Stimulated activated CD8-positive, alpha-beta memory T cell treated with anti-CD3 and anti-CD28 coated beads, Interleukin-7, amount 100 ng/mL, for 4 hours (primary cell): Measurements from ENCODE around the gene CTRL.
"Not testable (repeated sequence)": the region's sequence is repeated elsewhere in the genome, so short reads cannot be mapped to it uniquely, and the experiment has no call there.

ENCODE experiments used
- DNase-seq, 2 donors: peaks; one replicate each; pipeline ENCODE4 v3.0.0-alpha.2; 2020; ENCODE audit warnings: low read depth in 2 of 2

Gene CTRL

DNA sequence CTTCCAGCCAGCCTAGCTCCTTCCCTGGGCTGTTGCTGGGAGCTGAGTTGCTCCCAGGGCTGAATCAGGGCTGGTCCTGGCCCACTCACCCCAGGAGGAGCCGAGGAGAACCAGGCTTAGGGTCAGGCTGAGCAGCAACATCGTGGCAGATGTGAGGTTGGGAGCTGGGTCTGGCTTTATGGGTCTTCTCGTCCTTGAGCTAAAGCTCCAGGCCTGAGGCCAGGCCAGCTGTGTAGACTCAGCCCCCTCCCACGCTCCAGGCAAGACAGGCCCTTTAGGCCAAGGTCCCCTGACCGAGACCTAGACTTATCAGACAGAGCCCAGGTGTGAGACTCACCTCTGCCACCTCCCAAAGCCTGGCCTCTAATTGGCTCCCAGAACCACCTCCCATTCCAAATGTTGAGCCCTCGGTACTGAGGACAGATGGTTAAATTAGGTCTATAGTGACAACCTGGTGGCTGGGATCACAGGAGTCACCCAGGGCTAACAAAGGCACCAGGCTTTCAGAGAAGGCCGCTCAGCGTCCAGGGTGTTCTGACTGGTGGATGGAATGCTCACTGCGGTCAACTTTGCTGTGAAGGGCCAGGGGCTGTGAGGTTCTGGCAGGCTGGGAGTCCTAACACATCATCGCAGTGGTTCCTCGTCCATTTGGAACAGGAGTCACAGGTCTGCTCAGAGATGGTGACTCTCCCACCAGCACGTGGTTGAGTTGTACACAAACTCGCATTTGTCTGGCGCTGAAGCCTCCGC, at the start of gene CTRL:
Gene CTRL, minus strand, starts transcription at position 151 of the 750 bp plus-strand sequence. Its CDS starts 10 bp downstream, at position 141.
- DNase-seq = no peak

DNA sequence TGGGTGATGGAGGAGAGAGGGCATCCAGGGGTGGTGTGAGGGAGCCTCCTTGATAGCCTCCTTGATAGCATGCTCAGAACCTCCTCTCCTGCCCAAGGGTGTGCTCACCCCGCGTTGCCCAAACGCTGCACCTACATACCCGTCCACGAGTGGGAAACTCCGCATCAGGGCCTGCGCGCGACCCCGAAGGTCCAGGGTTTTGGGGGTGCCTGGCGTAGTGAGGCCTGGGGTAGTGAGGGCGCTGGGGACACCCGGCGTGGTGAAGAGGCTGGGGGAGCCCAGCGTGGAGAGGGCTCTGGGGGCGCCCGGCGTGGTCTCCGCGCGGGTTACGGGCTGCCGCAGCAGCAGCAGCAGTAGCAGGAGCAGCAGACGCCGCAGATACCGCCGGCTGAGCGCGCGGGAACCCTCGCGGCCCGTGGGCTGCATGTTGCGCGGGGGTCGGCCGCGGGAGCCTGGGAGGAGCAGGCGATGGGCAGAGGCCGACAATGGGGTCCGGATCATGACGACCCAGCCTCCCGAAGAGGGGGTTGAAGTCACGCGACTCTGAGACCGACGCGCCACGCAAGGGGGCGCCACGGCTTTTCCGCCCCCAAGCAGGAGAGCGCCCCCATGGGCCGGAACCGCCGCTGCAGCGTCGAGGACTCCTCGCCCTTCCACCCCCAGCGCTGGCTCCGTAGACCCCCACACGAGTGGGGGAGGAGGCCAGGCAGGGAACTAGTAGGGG, 48.5 kb upstream of the CTRL start, which contains the start of gene DPEP3:
Gene DPEP3, minus strand, starts transcription at position 545 of the 724 bp plus-strand sequence. Its CDS starts 119 bp downstream, at position 426.
- DNase-seq = no peak

DNA sequence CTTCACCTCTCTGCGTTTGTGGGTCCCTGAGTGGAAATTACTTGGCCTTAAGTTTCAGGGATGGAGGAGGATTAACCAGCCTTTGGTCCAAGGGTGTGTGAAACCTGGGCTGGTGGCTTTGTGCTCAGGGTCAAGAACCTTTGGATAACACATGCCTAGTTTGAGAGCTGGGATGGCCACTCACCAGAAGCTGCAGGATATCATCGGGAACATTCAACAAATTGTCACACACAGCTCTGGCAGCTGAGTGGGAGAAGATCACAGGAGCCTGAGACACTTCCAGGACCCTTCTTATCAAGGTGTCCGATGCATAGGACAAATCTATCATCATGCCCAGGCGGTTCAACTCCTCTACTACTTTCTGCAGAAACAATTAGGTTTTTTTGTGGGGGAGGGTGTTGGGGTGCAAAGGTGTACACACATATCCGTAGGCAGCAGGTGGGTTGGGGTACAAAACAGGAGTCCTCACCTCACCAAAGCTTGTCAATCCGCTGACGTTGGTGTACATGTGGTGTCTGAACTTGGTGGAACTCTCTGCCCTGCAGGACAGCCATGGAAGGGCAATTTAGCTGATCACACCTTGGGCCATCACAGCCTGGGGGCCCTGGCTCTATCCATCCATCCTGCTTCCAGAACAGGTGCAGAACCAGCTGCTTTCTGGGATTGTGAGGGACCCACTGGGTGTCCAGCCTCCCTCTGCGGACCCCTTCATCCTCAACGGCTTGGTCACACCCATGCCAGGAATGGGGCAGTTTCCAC, 46.0 kb upstream of the CTRL start:
- no peak for DNase-seq

DNA sequence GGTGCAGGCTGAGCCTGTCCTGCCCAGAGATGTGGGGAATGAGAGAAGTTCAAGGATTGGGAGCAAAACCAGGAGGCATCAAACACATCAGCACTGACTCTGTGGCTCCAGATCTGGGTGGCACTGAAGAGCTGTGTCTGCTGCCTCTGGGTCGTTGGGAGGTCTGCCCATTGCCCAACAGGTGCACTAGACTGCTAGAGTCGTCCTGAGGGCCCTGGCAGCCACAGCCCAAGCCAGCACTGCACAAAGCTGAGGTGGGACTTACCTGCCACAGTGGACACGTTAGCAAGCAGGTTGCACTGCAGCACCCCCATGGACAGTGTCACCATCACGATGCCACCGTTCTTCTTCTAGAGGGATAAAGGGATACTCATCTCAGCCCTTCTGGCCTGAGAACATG, 45.3 kb upstream of the CTRL start:
- no peak for DNase-seq

DNA sequence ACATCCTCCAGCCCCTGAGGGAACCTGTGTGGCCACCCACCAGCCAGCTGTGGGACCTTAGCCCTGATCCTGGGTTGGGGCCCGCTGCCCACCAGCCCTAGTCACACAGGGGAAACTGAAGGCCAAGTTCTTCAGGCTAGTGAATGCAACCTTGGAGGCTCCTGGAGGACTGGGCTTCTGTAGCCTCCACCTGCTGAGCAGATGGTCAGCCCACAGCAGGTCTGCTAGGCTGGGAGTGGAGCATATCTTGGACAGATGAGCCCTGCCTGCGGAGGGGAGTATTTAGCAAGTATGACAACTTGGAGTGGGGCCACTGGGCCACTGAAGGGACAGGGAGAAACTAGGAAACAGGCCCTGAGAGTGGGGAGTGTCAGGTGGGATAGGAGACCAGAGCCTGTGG, 44.5 kb upstream of the CTRL start:
- no peak for DNase-seq

DNA sequence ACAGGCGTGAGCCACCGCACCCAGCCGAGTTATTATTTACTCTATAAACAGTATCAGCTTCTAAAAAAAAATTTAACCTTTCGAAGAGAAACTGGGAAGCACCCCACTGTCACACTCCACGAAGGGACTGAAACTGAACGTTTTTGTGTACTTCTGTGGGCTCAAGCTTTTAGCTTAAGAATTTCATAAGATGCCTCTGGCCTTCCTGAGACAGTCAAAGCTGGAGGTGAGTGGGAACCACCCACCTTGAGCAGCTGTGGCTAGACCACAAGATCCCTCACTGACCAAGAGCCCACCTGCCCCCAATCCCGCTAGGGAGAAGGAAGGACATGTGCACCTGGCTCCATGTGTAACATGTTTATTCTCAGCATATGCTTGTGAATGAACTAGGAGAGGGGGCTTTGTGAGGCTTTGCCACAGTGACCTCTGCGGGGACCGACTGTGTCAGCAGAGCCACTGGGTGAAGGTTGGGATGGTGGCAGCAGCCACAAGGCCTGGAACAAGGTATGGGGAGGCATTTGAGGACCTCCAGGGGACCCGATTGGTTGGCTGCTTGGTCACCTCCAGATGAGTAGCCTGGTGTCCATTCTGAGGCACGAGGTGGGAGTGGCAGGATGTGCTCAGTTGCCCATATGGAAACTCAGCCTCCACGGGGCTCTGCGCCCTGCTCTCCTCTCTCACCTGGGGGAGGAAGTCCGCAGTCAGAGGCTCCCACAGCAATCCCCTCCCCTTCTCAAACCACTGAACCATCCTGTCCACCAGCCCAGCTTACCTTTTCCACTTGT, 43.9 kb upstream of the CTRL start:
- no peak for DNase-seq

DNA sequence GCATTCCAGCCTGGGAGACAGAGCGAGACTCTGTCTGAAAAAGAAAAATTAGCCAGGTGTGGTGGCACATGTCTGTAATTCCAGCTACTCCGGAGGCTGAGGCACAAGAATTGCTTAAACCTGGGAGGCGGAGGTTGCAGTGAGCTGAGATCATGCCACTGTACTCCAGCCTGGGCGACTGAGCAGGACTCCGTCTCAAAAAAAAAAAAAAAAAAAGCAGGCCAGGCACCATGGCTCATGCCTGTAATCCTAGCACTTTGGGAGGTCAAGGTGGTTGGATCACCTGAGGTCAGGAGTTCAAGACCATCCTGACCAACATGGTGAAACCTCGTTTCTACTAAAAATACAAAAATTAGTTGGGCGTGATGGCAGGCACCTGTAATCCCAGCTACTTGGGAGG, 40.6 kb upstream of the CTRL start:
- DNase-seq = not testable (repeated sequence)

DNA sequence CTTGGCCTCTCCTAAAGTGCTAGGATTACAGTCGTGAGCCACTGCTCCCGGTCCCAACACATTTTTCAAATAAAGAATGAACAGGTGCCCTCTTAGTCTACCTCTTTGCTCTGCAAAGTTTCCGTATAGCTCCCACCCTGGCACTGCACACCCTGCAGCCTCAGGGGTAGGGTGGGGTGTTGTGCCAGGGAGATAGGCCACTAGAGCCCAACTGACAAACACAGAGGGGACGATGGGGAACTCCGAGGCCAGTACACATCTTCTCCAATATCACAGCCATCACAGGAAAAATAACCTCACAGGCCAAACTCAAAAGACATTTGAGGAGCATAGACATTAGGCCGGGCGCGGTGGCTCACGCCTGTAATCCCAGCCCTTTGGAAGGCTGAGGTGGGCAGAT, 39.4 kb upstream of the CTRL start:
- DNase-seq = no peak

DNA sequence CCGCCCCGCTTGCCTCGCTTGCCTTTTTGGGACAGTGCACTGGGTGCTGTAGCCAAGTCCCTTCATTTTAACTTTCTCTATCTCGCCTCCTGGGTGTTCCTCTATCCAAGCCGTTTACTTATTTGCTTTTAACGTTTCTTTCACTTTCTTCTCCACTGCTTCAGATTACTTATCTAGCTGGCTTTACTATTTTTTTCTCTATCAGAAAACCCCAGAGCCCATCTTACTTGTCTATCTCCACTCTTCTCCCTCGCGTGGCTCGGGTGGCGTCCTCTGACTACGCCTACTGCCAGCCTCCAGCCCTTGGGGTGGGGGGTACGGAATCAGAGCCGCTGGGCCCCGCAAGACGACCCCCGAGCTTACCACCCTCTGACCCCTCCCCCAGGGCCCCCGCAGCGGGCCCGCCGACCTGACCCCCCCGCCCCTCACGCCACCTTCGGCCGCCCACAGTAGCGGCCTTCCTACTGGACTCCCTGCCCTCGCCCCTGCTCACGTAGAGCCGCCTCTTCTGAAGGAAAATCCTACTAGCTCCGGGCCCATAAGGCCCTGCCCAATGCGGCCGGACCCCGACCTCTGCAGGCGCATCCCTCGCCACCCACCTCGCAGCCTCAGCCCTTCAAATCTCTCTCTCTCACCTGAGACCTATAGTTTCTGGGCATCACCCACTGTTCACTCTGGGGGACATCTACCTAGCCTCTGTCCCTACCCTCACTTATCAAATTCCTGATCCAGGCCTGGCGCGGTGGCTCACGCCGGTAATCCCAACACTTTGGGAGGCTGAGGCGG, 37.8 kb upstream of the CTRL start:
- no peak for DNase-seq

DNA sequence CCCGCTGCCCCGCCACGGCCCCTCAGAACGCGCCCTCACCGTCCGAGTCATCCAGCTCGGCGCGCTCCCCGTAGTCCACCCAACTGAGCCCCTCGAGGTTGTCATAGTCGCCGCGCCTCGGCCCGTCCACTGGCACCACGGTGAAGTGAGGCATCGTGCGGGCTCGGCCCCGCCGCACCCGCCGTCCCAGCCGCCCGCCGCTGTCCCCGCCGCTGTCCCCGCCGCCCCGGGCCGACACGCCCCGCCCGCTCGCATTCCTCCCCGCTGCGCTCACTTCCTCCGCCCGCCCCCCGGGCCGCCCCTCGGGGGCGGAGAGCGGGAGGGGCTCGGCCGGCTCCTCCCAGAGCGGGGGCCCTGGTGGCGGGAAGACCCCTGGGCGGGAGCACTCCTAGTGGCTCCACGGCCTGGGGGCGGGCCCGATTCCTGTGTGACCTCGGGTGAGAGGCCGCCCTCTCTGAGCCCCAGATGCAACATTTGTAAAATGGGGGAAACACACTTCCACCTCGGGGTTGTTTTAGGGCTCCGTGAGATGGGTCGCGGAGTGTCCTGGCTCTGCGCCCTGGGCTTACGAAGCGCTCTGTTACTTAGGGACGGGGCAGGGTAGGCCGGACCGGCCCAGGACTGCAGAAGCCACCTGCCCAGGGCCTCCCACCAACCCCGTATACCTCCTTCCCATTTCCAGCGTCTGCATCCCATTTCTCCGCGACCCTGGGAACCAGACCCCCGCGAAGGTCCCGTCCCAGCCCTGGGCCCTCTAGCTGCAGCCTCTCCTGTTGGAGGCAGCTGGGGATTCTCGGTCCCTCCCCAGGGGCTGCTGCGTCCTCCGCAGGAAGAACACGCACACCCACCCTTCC, 37.0 kb upstream of the CTRL start, which contains the start of gene SLC12A4:
Gene SLC12A4, minus strand, starts transcription at position 238 of the 854 bp plus-strand sequence. Its CDS starts 84 bp downstream, at position 154.
- DNase-seq = peak; percentile 50 to 78

DNA sequence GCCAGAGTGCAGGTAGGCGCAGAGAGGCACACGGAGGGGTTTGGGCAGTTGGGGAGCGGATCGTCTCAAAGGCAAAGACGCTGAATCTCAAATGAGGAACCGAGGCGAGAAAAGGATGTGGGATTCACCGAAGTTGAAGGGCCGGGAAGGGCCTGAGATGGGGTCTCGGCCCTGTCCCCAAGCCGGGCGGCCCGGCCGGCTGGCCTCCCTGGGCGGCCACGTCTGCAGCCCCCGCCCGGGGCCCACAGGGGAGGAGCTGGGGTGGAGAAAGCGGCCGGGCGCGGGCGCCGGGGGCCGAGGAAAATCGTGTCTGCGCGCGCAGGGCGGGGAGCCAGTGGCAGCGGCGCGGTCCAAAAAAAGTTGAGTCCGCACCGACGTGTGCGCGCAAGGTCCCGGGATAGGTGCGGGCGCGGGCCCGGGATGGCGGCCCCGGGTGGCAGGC, 36.3 kb upstream of the CTRL start:
- no peak for DNase-seq

DNA sequence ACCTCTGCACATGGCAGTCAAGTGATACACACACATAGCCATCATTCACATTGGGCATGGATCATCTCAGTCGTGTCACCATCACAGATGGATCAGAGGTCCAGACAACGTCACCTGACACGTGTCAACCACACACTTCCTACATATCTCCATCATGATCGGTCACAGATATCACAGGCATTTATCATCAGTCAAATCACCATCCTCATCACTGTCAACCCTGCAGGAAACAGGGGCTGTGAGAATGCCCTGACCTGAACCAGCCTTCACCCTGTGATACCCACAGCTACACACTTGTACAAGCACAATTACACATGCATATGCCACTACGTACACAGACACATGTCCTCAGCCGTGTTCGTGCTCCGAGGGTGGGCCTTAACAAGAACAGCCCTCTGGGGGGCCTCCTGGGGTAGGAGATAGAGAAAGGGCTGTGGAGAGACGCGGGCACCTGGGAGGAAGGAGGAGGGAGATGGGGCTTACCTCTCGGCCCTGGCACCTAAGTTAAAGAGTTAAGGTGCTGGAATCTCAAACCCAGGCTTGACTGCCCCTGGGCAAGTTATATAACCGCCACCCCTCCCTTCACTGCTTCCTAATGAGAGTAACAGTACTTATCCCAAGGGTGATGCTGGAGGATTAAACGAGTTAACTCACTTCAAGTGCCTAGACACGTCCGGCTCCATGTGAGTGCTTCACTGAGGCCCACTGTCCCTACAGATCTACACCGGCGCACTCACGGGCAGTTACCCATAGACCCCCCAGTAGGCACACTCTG, 35.7 kb upstream of the CTRL start:
- no peak for DNase-seq

DNA sequence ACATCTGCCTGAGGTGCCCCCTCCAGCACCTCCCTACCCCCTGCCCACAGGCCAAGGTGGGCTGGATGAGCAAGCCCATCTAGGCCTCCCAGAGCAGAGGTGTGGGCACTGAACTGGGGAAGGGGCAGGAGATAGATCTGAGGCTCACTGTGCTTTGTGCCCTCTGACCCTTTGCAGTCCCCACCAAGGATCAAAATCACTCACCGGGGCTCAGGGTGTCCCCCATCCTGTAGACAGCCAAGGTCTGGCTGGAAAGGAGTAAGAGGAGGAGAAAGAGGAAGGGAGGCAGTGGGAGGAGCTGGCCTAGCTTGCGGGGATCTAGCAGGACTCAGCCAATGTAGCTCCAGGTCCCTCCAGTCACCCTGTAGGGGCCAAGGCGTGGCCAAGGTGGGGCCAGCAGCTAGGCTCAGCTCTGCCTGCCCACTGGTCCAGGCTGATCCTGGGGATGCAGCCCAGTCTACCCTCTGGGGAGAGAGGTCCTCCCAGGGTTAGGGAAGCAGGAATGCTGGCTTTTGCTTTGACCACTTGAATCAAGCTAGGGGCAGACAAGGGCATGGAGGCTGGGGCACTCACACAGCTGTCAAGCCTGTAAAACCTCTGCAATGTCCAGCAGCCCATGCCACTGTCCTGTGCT, 35.0 kb upstream of the CTRL start:
- no peak for DNase-seq

DNA sequence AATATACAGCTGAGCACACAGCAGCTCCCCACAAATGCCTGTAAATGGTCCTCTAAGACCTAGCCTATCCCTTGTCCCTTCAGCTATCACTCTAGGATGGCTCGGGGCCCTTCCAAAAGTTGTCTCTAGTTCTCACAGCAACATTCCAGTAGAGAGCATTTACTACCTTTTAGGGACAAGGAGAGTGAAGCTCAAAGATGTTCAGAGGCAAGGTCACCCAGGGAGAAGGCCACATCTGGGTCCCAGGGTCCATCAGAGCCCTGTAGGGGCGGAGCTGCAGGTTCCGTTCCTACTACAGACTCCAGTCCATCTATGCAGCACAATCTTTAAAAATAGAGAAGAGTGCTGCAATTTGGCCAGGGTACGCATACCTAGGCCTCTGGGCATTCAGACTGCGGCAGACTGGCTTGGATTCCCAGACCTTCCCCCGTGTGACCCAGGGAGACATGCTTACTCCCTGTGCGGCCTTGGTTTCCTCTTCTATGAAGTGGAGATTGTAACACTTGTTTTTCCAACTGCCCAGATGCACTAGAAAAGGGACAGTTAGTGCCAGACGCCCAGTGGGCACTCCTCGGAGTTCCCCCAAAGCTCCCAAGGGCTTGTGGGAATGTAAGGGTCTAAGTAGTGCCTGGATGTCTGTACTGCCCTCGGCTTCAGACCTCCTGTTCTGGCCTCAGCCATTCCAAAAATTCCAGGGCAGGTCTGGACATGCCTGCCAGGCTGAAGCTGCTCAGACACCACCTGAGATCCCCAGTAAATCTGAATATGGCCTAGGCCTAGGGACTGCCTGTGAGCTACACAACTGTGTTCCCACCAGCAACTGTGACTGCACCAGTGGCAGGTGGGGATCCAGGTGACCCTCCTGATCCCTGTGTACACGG, 34.2 kb upstream of the CTRL start:
- no peak for DNase-seq

DNA sequence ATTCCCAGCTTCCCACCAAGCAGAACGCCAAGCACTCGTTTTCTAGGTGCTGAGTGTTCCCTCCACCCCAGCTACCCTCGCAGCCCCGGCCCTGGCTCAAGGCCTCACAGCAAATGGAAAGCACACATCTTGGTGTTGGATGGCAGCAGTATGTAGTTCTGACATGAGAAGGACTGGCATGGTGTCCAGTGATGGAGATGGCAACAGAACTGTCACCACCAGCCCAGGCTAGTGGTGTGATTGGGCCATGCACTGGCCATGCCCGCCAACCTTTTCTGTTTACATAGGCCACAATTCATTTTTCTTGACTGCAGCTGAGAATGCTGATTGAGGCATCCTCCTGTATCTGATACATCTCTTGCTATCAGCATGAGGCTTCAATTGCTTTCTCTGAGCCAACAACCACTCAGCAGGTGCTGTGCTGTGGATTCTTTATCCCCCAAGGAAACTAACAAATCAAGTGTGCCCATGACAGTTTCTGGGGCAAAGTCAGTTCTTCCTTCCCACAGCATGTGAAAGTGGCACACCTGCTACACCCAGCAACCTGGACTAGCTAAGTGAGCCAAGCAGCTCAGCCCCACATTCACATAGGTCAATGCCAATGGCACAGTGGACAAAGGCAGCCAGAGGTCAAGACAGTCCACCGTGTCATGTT, 32.9 kb upstream of the CTRL start:
- DNase-seq = no peak

DNA sequence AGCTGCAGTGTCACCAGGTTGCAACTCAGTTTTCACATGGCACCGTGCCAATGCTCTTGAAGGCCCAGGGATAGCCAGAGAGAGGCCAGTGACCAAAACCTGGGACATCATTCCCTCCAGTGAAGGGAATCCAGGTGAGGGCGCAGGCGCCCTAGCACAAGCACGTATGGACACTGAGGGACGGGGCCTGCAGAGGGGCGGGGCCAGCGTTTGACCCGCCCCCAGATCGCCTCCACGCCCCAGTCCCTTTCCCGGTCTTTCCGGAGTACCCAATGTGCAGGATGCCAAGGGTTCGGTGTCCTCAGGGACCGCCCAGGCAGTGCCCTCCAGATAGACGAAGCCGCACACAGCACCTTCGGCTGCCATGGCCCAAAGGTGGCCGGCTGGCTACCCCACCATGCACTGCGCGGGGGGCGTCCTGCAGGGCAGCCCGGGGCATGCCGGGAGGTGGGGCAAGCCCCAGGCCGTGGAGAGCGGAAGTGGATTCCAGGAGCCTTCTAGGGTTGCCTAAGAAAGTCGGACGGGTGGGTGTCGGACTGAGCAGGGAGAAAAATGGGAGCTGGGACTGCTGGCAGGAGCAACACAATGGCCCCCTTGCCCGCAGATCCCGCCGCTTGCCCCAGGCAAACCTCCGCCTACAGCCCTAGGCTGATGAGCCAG, 32.1 kb upstream of the CTRL start:
- DNase-seq = no peak
